GM21529 (cell line): ENCODE results near the gene STIM1.

ENCODE experiments used
- ATAC-seq: cut with Tn5 transposase; IDR thresholded peaks from one replicate; pipeline ENCODE4 v1.9.1; 2021; ENCODE audit not compliant: unreplicated experiment

STIM1 gene

DNA sequence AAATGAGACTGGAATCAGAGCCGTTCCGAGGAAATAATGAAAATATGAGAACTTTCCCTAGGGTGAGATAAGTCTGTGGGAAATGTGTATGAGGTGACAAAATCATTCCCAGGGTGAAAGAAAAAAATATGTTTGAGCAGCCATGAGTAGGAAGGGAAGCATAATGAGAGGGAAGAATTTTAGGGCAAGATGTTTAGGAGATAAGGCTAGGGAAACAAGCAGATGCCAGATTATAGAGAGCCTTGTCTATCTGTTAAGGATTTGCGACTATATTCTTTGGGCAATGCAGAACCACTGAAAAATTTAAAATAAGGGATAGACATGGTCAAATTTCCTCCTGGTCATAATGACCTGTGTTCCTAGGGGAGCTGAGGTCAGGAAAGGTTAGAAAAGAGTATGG lies 54.4 kb downstream of the STIM1 start:
- no peak for ATAC-seq

DNA sequence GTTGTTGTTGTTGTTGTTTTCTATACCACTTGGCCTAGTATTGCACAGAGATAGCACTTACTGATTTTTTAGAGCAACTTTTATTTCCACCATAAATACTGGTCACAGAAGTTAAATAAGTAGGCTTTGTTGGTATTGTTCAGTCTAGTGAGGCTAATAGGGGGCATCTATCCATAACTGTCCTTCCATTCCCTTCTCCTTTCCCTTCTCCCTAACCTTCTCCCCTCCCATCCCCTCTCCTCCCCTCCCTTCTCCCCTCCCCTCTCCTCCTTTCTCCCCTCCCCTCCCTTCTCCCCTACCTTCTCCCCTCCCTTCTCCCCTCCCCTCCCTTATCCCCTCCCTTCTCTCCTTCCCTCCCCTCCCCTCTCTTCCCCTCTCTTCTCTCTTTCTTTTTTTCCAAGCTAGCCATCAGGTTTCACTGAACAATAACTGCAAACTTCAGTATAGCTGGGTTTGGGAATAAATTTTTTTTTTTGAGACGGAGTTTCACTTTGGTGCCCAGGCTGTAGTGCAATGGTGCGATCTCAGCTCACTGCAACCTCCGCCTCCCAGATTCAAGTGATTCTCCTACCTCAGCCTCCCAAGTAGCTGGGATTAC lies 56.5 kb downstream of the STIM1 start:
- ATAC-seq = no peak

- no peak for ATAC-seq
These were observed 58.5 kb downstream of the STIM1 start for GRCh38 chr11:3913921-3914320.

GRCh38 chr11:3914805-3915204 lies 59.3 kb downstream of the STIM1 start:
- no peak for ATAC-seq

- no peak for ATAC-seq
These were observed 61.5 kb downstream of the STIM1 start for GRCh38 chr11:3916962-3917361.

DNA sequence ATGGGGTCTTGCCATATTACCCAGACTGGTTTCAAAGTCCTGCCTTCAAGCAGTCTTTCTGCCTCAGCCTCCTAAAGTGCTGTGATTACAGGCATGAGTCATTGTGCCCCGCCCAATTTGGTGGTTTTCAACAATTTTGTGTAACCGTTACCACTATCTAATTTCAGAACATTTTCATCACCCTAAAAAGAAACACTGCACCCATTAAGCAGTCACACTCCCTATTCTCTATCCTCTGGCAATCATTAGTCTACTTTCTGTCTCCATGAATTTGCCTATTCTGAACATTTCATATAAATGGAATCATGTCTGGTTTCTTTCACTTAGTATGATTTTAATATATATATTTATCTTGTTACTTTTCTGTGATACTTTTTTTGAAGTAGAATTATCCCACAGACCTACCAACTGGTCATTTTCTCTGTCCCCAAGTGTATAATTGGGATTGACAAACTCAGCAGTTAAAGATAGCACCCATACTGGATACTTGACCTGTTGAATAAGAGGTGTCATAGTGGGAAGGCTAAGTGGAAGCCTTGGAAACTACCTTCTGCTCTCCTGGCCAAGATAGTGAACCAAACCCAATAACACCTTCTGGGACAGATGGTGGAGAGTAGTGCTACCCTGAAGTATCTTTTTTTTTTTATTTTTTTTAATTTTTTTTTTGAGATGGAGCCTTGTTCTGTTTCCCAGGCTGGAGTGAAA lies 64.8 kb downstream of the STIM1 start:
- peak; percentile 70 for ATAC-seq

- no peak for ATAC-seq
These were observed 66.6 kb downstream of the STIM1 start for GRCh38 chr11:3922056-3922455.

DNA sequence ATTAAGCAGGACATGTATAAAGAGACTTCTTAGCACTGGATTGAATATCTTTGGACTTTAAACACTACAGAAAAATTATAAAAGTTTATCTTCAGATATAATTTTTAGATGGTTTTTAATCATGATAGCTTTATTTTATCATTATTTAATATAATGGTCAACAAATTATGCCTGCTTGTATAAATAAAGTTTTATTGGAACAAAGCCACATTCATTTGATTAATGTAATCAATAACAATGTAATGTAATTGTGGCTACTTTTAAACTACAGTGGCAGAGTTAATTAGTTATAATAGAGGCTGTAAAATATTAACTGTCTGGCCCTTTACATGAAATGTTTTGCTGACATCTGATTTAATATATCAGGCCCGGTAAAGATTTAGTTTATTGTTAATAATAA lies 70.0 kb downstream of the STIM1 start:
- no peak for ATAC-seq

GRCh38 chr11:3926458-3927095 lies 71.1 kb downstream of the STIM1 start:
- ATAC-seq = no peak

- ATAC-seq = no peak
These were observed 71.8 kb downstream of the STIM1 start for GRCh38 chr11:3927129-3927796.

GRCh38 chr11:3929232-3929631 lies 73.8 kb downstream of the STIM1 start:
- no peak for ATAC-seq

- ATAC-seq = no peak
These were observed 74.2 kb downstream of the STIM1 start for GRCh38 chr11:3929649-3930048.

GRCh38 chr11:3932698-3933097 lies 77.2 kb downstream of the STIM1 start:
- ATAC-seq = no peak

DNA sequence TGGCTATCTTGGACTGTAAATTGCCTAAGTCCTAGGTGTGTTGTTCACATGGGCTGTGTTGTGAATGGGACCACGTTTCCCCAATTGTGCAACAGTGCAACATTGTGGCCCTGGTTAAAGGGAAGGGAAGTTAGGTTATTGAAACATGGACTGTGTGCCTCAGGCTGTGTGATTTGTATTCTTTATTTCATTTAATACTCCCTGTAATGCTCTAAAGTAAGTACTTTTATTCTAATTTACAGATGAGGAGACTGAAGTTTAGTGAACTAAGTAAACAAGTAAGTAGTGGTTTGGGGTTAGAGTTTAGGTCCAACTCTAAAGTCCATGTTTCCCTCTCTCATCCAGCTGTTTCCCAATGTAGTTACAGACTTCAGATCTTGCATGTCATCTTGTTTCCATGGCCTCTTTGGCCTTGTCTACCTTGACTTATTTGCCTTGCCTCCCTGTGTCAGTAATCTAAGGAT lies 77.7 kb downstream of the STIM1 start:
- ATAC-seq = no peak

GRCh38 chr11:3934658-3935057 lies 79.2 kb downstream of the STIM1 start:
- ATAC-seq = no peak

DNA sequence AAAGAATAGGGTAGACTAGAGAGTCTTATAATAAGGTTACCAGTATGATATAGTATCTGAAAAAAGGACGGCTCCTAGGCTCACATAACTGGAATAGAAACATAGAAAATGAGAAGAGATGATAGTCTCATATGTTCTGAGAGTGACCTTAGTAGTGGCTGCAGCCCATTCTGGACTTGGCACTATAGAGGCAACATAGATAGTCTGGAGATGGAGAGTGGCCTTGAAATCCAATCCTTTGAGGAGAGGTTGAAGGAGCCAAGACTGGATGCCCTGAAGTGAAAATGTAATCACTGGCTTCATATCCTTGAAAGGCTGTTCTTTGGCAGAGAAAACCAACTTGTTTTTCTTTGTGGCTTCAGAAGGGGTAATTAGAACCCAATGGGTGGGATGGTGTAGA lies 81.1 kb downstream of the STIM1 start:
- no peak for ATAC-seq

DNA sequence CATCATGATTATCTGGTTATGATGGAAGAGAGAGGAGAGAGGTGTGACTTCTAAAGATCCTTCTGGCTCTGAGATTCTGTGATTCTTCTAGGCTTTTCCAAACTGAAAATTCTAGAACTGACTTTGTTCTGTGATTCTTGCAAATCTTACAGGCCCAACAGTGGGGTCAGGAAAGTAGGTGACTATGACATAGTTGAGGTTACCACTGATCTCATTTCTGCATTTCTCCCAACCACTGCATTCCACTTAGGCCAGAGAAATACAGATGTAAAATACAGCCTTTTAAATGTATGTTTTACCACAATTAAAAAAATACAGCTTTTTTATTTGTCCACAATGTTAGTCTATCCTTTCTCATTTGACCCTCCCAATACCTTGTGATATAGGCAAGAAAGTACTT lies 83.7 kb downstream of the STIM1 start:
- ATAC-seq = no peak

DNA sequence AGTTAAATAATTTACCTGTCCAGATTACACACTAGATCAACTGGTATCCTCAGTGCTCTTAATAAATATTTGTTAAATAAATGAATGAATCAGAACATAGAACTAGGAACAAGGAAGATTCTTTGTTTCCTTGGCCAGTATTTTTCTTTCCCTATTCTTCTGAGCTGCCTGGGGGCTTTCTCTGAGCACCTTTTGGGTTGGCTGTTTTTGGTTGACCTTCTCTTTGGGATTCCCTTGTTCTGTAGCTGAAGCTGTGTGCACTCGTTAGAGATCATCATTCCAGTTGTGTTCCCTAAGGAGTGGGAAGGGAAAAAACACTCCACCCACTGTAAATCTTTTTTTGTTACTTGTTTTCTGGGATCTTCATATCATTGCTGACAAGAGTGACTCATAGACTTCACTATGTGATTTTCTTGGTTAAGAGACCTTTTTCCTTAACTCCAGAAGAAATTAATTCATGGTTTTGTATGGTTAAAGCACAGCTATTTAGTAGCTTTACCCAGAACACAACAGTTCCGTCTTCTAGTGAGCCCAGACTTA lies 84.3 kb downstream of the STIM1 start:
- ATAC-seq = no peak

DNA sequence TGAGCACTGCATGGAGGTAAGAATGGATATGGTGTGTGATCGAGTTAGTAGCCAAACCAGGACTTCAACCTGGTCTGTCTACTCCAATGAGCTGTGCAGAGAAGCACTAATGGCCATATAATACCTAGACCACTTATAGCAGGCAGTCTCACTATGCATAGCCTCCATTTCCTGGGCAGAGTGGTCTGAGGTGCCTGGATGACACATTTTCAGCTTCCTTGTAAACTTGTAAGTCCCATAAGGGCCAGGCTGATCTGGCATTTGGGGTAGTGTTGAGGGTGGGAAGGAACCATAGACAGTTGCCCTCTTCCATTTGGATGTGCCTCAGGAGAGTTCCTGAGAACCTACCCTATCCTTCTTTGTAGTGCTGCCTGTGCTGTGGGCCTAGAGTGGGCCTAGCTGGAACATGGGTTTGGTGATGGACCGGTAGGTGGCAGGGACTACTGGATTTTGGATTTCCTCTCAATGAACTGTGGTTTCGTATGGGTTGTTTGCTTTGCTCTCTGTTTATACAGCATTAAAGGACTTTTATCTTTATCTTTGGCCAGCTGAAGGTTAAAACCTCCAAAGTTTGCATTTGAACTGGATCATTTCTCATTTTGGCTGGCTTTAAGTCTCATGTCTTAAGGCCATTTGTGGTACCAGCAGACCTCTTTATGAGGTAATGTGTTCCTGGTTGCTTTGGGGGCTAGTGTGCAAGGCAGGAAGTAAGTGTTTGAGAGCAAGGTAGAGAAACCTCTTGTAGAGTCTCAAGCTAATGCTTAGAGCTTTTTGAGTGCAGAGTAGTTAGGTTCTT lies 86.9 kb downstream of the STIM1 start:
- ATAC-seq = no peak

DNA sequence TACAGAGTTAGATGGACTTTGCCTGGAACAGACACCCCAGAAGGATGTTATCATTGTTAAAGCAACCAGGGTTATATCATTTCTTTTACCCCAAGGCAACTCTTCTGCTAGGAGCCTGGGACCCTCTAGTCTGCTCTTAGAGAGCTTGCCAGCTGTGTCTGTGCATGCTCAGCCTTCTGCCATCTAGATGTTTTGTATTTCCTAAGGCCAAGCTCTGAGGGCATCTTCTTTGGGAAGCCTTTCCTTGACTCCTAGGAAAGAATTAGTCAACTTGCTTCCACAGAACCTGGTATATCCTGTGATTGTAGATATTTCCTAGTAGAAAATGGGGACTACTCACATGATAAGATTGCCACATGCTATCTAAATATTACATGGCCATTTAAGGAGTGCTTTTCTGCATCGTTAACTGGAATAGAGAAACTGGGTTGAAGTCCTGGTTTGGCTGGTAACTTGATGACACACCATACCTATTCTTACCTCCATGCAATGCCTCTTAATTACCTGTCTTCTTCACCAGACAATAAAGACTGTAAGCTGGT lies 87.6 kb downstream of the STIM1 start:
- ATAC-seq = no peak
